Posterior cingulate gyrus (tissue), 11 donors: Measurements from ENCODE around the gene RAD51AP1.

ENCODE experiments used
- DNase-seq, 10 donors: peaks; one replicate each; pipeline versions ENCODE4 v3.0.0 to v3.0.0-alpha.2; 2020 to 2021; ENCODE audit warnings: mixed read lengths in 3 of 10
- intact Hi-C: fragments of 100-400 bp; cut with DNase I; formaldehyde crosslinking; loops from one replicate; pipeline ENCODE4 v1.15.1; 2023

Gene RAD51AP1

DNA sequence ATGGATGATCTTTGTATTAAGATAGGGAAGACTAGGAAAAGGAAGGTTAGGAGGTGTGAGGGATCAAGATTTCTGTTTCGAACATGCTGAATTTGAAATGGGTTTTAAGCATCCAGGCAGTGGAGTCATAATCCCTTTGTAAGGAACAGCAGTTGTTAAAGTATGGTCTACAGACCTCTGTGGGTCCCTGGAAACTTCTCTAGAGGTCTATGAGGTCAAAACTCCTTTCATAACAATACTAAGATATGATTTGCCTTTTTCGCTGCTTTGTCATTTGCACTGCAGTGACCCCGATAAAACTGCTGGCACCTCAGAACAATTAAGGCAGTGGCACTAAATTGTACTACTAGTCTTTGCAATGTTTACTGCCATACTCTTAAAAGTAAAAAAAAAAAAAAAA lies 1.5 kb downstream of the RAD51AP1 start:
- intact Hi-C loops = no loop called here
- DNase-seq = no peak

- intact Hi-C loops = no loop called here
- no peak for DNase-seq
Observed at GRCh38 chr12:4540638-4541037, 1.9 kb downstream of the RAD51AP1 start.

DNA sequence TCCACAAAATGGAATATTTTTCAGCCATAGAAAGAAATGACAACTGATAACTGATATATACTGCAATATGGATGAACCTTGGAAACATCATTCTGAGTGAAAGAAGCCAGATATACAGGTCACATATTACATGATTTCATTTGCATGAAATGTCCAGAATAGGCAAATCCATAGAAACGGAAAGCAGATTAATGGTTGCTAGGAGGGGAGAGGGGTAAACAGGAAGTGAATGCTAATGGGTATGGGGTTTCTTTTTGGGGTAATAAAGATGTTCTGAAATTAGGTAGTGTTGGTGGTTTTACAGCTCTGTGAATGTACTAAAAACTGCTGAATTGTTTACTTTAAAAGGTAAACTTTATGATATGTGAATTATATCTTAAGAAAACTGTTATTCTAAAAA lies 6.5 kb downstream of the RAD51AP1 start:
- intact Hi-C loops = no loop called here

GRCh38 chr12:4552191-4552590 lies 13.5 kb downstream of the RAD51AP1 start:
- intact Hi-C loops = no loop called here
- no peak for DNase-seq

More for the DNA sequence above, 6.5 kb downstream of the RAD51AP1 start:
- no peak for DNase-seq

DNA sequence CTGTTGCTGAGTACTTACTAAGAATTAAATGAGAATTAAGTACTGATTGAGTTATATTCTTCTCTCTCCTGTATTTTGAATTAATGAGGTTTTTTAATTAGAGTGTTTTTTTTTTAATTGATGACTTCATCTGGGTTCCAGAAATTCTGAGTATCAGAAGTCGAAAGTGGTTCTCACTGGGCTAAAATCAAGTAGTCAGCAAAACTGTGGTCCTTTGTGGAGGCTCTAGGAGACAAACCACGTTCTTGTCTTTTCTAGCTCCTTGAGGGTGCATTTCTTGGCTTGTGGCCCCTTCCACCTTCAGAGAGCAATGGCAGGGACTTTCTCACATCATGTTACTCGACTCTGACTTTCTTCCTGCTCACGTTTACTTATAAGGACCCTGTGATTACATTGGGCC lies 15.3 kb downstream of the RAD51AP1 start:
- intact Hi-C loops = no loop called here
- no peak for DNase-seq

DNA sequence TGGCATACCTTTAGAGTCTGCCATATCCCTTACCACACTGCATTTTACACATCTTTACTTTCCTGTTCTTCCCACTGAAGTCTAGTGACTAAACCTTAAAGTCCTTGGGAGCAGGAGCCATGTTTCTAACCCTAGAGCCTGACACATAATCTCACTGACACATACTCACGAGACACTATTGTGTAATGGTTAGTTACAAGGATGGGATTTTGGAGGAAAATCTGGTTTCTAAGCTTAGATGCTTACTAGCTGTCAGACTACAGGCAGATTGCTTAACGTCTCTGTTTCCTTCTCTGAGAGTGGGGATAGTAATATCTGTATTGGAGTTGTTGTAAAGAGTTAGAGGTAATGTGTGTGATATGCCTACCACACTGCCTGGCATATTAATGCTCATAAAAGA lies 17.1 kb downstream of the RAD51AP1 start:
- intact Hi-C loops = no loop called here
- no peak for DNase-seq

- DNase-seq = no peak
- intact Hi-C loops = no loop called here
Observed at GRCh38 chr12:4556735-4557530, 18.2 kb downstream of the RAD51AP1 start.

- intact Hi-C loops = no loop called here
Observed at GRCh38 chr12:4557586-4557985, 18.9 kb downstream of the RAD51AP1 start.

DNA sequence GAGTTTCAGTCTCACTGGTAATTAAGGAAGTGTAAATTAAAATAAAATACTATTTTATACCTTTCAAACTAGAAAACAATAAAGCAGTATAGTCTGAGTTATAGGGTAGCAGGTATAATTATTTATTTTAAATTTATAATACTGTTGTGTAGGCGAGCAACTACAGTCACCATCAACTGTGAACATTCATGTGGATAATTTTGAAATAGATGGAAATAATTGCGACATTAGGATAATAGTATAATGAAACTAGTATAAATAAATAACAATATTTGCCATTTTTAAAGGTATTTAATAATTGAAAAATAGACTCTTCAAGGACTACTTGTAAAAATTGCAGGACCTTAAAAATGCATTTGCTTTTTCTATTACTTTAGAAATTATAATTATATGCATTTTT lies 19.5 kb downstream of the RAD51AP1 start:
- intact Hi-C loops = no loop called here
- no peak for DNase-seq

More at GRCh38 chr12:4557586-4557985, 18.9 kb downstream of the RAD51AP1 start:
- DNase-seq = no peak

DNA sequence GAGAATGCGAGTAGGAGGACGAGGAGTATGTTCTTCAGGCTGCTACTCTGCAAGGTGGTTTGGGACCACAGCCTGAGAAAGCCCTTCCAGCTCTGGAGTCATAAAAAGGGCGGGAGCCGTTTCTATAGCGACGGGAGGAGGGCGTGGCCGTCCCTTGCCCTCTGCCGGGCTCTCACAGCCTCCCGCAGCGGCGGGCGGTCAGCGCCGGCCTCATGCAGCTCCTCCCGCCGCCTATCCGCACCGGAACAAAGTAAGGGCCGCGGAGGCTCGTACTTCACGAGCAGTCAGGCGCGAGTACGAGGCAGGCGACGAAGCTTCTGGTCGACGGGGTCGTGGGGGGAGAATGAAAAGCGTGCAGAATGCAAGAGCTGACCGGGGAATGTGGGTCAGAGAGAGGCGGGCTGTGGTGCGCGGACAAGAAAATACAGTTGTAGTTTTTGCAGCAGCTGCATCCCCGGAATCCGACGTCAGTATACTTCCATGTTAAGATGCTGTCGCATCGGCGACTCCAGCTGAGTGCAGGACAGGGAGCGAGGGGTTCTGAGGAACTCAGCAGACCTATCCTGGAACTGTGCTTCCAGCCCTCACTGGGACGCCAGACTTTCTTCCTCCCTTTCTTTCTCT lies 23.5 kb downstream of the RAD51AP1 start, which contains the start of gene DYRK4:
DYRK4 (plus strand) TSS at position 175 of the 624 bp plus-strand sequence; CDS start at position 213, 38 bp downstream.
- DNase-seq = peak; percentile 21 to 94 (median 68)
- intact Hi-C loops = no loop called here

DNA sequence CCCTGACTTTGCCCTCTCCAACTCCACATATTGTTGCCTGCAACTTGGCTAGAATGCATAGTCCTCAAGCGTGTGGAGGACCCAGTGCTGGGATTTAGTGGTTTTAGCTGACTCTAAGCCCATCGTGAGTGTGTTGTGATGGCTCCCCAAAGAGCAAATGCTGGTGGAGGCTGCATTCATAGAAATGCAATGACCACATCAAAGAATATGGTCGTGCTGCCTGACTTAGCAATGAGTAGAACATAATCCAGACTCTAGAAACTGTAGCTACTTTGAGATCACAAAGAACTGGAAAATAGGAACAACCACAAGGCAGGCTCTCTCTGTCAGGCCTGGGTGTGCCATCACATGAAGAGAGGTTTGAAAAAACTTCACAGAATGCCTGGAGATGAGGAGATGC lies 24.6 kb downstream of the RAD51AP1 start:
- intact Hi-C loops = no loop called here
- no peak for DNase-seq

- DNase-seq = no peak
- intact Hi-C loops = no loop called here
Observed at GRCh38 chr12:4564818-4565217, 26.1 kb downstream of the RAD51AP1 start.

GRCh38 chr12:4566474-4566873 lies 27.8 kb downstream of the RAD51AP1 start:
- intact Hi-C loops = no loop called here
- DNase-seq = no peak

GRCh38 chr12:4567073-4567881 lies 28.6 kb downstream of the RAD51AP1 start:
- DNase-seq = peak in 1 of 10 donors; percentile 52
- intact Hi-C loops = no loop called here

GRCh38 chr12:4569261-4569660 lies 30.6 kb downstream of the RAD51AP1 start:
- DNase-seq = no peak

GRCh38 chr12:4572680-4573079 lies 34.0 kb downstream of the RAD51AP1 start:
- no peak for DNase-seq
- intact Hi-C loops = no loop called here

More at GRCh38 chr12:4569261-4569660, 30.6 kb downstream of the RAD51AP1 start:
- intact Hi-C loops = no loop called here

- DNase-seq = no peak
- intact Hi-C loops = no loop called here
Observed at GRCh38 chr12:4579305-4580102, 40.8 kb downstream of the RAD51AP1 start.

DNA sequence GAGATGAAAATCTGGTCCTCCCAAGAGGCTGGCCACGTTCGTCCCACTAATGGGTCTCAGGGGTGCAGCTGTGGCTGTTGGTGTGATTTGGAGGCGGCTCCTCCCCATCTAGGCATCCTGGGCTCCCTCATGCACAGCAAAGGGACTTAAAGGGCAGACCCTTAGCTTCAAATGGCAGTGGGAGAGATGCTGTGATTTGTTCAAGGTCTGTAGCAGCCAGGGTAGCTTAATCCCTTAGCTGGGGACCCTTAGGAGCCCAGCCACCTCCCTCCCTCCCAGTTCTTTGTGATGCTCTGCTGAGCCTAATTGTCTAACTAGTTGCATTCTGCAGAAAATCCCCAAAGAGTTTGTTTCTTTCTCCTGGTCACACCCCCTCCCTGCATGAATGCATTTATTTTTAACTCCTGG lies 41.6 kb downstream of the RAD51AP1 start:
- intact Hi-C loops = no loop called here
- DNase-seq = no peak

DNA sequence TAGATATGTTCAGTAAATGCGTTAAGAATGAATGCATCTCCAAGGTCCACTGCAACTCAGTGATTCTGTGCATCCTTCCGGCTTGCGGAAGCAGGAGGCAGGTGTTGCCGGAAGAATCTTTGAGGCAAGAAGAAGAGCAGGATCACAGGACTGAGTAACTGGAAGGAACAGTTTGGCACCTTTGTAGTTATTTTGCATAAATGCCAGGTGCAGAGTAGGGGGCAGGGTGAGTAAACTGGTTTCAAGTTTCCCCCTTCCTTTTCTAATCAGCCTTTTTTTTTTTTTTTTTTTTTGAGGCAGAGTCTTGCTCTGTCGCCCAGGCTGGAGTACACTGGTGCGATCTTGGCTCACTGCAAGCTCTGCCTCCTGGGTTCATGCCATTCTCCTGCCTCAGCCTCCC lies 45.6 kb downstream of the RAD51AP1 start:
- no peak for DNase-seq
- intact Hi-C loops = no loop called here

GRCh38 chr12:4584896-4585295 lies 46.2 kb downstream of the RAD51AP1 start:
- intact Hi-C loops = no loop called here
- DNase-seq = no peak
